GOT3 (cell line): ENCODE data around the gene HLA-DQB2.
A peak's percentile ranks its signal among the peaks of the same experiment; 100 is the strongest.
"Not testable (repeated sequence)": the region's sequence is repeated elsewhere in the genome, so short reads cannot be mapped to it uniquely, and the experiment has no call there.

Experiments used
- DNase-seq: peaks from one replicate; lab custom pipeline; 2025; ENCODE audit warnings: mixed read lengths; lab: John Stamatoyannopoulos, UW

The HLA-DQB2 gene

DNA sequence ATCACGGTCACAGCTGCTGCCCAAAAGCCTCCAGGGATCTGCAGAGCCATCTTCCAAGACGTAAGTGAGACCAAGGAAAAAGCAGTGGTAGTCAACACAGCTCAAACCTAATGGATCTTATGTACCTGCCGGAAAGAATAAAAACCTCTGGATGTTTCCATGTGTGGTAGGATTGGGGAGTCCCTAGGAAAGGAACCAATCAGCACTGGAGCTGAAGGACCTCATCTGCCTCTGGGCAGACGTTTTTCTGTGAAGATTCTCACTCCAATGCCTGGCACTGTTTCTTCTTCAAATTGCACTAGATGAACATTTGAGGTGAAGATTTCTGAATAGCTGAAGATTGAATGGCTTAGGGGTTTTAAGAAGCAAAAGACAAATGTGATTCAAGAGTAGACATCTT lies at the start of gene HLA-DQB2:
Gene HLA-DQB2, minus strand, starts transcription at position 112 of the 400 bp plus-strand sequence. Its CDS starts 62 bp downstream, at position 50.
- no peak for DNase-seq

DNA sequence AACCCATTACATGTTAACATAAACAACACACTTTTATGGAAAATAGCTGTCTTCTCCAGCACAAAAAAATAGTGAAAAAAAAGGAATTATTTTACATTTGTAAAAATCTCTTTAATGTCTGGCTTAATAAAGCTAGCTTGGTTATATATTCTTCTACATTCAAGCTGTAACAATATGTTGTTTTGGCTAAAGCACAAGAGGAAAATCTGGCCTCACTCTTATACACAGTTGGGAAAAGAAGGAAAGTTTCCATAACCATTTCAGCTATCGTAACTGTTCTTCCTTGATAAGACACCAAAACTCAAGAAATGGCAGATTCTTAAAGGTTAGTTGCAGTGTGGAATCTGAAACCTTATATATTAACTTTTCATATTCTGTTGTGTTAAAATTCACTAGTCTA lies 45.8 kb upstream of the HLA-DQB2 start:
- DNase-seq = no peak

DNA sequence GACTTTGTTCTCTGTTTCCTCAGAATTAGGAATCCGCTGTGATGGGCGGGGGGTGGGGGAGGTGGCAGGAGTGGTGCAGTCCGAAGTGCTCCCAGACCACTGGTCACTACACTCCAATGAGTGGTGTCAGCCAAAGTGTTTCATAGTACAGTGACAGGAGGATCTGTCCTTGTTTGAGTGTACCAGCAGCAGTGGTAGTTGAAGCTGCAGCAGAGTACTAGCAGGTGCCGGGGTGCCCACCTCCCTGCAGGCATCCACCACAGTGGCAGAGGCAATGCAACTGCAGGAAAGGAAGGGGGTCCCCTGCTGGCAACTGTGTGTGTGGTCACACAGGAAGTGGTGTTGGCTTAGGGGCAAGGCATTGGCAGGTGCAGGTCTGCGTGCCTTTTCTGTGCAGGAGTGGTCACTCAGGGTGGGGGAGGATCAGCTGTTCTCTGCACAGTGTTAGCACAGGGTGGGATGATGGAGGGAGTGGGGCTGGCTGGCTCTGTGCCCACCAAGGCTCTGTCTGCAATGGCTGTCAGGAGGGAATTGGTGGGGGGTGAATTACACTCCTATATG lies 43.8 kb upstream of the HLA-DQB2 start:
- DNase-seq = no peak

DNA sequence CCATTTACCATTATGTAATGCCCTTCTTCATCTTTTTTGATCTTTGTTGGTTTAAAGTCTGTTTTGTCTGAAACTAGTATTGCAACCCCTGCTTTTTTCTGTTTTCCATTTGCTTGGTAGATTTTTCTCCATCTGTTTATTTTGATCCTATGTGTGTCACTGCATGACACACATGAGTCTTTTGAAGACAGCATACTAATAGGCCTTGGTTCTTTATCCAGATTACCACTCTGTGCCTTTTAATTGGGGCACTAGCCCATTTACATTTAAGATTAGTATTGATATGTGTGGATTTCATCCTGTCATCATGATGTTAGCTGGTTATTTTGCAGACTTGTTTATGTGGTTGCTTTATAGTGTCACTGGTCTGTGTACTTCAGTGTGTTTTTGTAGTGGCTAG lies 42.1 kb upstream of the HLA-DQB2 start:
- DNase-seq = not testable (repeated sequence)

DNA sequence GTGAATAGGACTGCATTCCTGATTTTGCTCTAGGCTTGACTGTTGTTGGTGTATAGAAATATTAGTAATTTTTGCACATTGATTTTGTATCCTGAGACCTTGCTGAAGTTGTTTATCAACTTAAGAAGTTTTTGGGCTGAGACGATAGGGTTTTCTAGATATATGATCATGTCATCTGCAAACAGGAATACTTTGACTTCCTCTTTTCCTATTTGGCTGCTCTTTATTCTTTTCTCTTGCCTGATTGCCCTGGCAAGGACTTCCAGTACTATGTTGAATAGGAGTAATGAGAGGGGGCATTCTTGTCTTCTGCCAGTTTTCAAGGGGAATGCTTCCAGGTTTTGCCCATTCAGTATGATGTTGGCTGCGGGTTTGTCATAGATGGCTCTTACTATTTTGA lies 40.1 kb upstream of the HLA-DQB2 start:
- no peak for DNase-seq

DNA sequence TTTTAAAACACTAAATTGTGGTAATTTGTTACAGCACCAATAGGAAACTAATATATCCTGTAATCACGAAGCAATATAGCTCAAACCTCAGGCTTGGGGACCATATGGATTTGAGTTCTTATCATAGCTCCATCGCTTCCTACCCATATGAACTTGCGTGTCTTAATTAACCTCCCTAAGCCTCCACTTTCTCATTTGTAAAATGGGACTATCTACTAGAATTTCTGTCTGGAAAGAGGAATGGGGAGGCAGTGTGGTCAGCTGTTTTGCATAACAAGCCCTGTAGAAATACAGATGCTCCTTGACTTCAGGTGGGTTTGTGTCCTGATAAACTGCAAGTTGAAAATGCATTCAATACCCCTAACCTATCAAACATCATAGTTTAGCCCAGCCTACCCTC lies 36.4 kb upstream of the HLA-DQB2 start:
- no peak for DNase-seq

GRCh38 chr6:32799168-32799567 lies 35.8 kb upstream of the HLA-DQB2 start:
- DNase-seq = no peak

DNA sequence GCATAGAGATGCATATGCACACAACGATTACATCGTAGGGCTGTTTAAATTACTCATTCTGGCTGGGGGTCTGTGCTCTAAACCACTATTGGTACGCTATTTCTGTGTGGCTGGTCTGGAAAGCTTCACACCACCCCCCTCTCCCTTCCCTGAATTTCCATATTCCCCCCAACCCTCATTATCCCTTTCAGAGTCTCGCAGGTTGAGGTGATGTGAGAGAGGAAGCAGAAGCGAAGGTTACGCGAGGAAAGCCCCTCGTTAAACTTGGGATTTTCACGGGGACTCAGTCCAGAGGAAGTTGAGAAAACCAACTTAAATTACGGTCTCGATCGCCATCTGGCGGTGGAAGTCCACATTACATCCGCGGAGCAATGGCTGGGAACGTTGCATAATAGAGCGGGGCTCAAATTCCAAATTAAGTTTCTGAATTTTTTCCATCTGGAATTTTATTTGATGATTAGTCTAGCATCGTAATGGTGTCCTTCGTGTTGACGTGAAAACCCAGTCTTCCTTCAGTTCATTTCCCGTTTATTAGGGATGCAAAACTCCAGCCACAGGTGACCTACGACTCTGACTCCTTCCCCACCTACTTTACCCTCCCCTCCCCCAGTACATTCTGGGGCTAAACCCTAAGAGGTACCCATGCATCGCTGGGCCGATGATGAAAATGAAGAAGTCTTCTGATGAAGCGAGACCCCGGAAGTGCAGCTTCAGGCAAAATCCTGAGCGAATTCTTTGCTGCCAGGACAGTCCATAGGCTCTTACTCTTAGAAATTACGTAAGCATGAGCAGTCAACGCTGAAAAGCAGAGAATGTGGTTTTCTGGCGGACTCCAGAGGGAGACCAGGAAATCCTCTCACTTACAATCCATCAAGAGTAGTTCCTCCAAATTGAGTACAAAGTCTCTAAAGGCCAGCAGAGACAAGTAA lies 33.8 kb upstream of the HLA-DQB2 start:
- peak; percentile 31 for DNase-seq

- no peak for DNase-seq
These were observed 31.2 kb upstream of the HLA-DQB2 start for GRCh38 chr6:32794510-32794909.

GRCh38 chr6:32792901-32793435 lies 29.6 kb upstream of the HLA-DQB2 start:
- DNase-seq = no peak

GRCh38 chr6:32790306-32790705 lies 27.0 kb upstream of the HLA-DQB2 start:
- no peak for DNase-seq

DNA sequence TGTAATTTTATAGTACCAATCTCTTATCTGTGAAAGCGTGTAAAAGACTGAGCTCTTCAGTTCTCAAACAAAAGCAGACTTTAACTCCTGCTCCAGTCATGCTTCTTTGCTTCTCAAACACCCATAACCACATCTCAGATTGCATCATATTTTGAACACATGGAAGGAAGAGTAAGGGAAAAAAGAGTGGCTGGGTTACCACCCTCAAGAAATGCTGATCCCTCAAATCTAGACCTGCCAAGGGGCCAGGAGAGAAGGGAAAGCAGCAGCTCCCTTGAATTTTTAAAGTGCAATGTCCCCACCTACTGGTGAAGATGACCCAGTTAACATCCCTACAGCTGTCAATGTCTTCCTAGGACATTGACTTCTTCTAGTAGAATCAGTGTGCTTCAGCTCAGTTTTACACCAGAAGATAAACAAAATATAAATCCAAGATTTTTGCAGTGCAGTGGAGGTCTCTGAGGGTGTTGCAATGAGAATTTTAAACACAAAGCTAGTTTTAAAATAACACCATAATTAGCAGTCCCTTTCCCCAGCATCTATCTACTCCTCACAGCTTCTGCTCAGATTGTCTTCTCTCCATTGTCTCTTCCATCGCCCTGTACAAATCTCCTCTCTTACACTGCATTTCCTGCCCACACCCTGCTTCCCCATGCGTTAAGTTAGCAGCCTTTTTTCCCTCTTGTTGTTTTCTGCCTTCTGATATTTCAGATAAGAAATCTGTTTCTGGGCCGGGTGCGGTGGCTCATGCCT lies 22.6 kb upstream of the HLA-DQB2 start:
- no peak for DNase-seq

DNA sequence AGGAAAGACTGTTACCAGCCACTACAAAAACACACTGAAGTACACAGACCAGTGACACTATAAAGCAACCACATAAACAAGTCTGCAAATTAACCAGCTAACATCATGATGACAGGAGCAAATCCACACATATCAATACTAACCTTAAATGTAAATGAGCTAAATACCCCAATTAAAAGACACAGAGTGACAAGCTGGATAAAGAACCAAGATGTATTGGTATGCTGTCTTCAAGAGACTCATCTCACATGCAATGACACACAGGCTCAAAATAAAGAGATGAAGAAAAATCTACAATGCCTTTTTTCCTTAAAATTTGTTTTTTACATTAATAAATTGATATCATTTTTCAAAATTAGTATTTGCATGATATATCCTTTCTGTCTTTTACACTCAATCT lies 19.6 kb upstream of the HLA-DQB2 start:
- not testable (repeated sequence) for DNase-seq

DNA sequence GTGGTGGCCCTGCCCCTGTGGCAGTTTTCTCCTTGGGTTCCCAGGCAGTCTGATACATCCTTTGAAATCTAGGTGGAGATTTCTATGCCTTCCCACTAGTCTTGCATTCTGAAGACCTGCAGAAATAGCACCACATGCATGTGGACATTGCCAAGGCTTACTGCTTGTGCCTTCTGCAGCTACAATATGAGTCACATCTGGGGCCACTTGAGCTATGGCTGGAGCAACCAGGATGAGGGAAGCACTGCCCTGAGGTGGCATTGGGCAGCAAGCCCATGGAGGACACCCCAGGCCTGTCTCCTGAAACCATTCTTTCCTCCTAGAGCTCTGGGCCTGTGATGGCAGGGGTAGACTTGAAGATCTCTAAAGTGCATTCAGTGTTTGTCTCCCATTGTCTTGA lies 15.7 kb upstream of the HLA-DQB2 start:
- no peak for DNase-seq

DNA sequence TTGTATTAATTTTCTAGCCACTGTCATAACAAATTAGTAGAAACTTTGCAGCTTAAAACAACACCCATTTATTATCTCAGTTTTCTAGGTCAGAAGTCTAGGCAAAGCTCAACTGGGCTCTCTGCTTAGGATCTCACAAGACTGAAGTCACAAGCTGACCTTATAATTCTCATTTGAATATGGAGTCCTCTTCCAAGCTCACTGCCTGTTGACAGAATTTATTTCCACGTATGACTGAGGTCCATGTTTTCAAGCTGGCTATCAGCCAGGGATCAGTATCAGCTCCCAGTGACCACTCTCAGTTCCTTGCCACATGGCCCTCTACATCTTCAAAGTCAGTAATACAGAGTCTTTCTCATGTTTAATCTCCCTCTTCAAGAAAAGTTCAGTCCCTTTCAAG lies 11.7 kb upstream of the HLA-DQB2 start:
- DNase-seq = no peak

DNA sequence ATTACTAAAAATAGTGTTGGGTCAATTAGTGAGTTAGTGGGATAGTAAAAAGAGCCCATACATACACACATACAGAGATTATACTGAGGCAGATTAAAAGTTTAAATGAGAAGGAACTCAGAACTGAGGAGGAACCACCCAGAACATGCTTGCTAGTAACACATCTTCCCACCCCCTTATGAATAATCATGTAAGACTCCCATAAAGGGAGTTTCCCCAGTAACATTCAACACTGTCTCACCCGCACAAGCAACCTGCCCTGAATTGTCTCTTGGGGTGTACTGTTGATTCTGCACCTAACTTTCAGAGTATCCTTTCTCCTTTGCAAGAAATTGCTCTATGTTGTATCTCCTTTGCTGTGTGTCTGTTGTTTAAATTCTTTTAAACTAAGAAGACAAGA lies 11.1 kb upstream of the HLA-DQB2 start:
- no peak for DNase-seq

DNA sequence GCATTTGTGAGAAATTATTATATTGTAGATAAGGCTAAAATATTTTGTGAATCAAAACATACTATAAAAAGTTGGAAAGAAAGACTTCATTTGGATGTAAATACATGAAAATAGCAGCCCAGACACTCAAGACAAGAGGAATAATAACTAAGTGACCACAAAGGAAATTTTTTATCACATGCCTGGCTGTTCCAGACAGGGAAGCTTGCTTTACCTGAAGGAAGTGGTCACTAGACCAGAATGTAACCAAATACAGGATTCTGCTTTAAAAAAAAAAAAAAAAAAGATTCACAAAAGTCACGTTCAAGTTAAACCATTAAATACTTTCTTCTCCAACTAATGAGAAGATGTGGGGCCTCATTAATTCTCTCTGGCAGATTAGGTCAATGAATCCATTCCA lies 9.3 kb upstream of the HLA-DQB2 start:
- no peak for DNase-seq

- no peak for DNase-seq
These were observed 716 bp upstream of the HLA-DQB2 start for GRCh38 chr6:32764048-32764447.

- DNase-seq = no peak
These were observed 1.8 kb downstream of the HLA-DQB2 start for GRCh38 chr6:32761548-32761947.

- DNase-seq = no peak
These were observed 2.3 kb downstream of the HLA-DQB2 start for GRCh38 chr6:32761072-32761471.

DNA sequence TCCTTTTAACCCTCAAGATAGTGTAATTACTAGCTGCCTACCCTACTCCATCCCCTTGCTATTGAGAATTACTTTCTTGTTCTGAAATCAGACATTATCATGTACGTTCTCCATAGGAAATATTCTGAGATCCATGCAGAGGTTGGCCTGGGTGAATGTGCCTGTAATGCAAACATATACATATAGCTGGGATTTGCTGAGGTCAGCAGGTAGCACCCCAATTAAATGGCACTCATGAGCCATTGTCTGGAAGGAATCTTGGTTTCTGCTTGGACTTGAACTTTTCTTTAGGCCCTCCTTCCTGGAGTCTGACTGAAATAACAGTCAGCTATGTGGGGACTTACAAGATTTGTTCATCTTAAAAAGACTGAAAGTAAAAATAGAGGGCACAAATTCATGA lies 3.7 kb downstream of the HLA-DQB2 start:
- no peak for DNase-seq

- no peak for DNase-seq
These were observed 10.8 kb downstream of the HLA-DQB2 start for GRCh38 chr6:32752580-32752979.

DNA sequence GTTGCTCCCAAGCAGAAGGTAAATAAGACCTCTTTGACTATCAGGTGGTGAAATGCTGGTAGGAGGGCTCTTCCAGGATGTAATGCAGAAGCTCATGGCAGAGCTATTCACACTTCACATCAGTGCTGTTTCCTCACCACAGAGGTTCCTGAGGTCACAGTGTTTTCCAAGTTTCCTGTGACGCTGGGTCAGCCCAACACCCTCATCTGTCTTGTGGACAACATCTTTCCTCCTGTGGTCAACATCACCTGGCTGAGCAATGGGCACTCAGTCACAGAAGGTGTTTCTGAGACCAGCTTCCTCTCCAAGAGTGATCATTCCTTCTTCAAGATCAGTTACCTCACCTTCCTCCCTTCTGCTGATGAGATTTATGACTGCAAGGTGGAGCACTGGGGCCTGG lies 17.7 kb downstream of the HLA-DQB2 start:
- DNase-seq = not testable (repeated sequence)
